Activated naive CD4-positive, alpha-beta T cell treated with anti-CD3 and anti-CD28 coated beads, Interleukin-2, amount 10 ng/mL, durations not matched to agents 7 days and 5 days (primary cell): ENCODE measurements around the gene USP19.

Source experiments
- CTCF ChIA-PET: fragments of 350-600 bp; sonication (Branson Sonifier 250); formaldehyde crosslinking; loops from one replicate; lab custom pipeline; 2021; ENCODE audit warnings: antibody characterized with exemption; lab: Charles Lee
- DNase-seq: peaks from one replicate; pipeline ENCODE4 v3.0.0-alpha.2; 2020
- H3K27ac Mint-ChIP-seq: one replicate; pipeline ENCODE4 v1.8.0; 2021; ENCODE audit warnings: mild to moderate bottlenecking, moderate library complexity, mixed read lengths
- H3K27me3 Mint-ChIP-seq: one replicate; pipeline ENCODE4 v1.8.0; 2021; ENCODE audit warnings: mild to moderate bottlenecking, mixed read lengths
- H3K36me3 Mint-ChIP-seq: one replicate; pipeline ENCODE4 v1.8.0; 2021; ENCODE audit warnings: mixed read lengths
- H3K4me1 Mint-ChIP-seq: one replicate; pipeline ENCODE4 v1.8.0; 2021; ENCODE audit warnings: mixed read lengths
- H3K4me3 Mint-ChIP-seq: one replicate; pipeline ENCODE4 v1.8.0; 2021; ENCODE audit warnings: mild to moderate bottlenecking, moderate library complexity, mixed read lengths
- H3K9me3 Mint-ChIP-seq: one replicate; pipeline ENCODE4 v1.8.0; 2021; ENCODE audit warnings: mixed read lengths

USP19 gene

DNA sequence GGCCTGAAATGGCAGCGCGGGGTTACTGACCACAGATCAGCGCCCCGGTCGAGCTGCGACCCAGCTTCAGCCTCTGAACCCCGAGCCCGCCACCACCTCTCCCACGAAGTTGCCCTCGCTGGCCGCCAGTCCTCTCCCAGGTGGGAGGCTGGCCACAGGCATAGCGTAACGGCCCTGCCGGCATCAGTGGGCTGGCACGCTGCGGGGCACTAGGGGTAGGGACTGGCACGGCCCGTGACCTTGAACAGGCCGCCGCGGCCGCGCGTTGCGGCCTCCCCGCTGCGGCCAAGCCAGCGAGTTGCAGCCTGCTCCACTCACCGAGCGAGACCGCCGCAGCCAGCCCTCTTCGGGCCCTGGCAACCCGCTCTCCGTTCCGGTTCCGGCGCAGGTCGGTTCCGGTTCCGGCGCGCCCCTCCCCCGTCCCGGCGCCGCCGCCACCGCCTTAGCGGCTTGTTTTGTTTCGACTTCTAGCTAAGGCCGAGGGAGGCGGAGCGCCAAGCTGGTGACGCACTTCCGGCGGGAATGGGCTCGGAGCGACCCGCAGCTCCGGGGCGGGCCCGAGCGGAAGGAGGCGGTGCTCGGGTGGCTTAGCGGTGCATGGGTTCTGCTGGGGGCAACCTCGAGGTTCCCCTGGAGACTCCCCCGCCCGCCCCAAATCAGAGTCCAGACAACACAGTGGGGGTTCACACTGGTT, at the start of gene USP19:
TSS of gene USP19 (minus strand) at position 386 of the 694 bp plus-strand sequence. CDS start 1,678 bp downstream, outside the sequence.
- Mint-ChIP-seq H3K27me3 (no peaks in the 10 kb centered on the region), H3K4me3 (peak within 1 kb of the TSS; percentile 87), H3K4me1 (peaks cover 24% of the 10 kb centered on the region), H3K9me3 (no peaks in the 10 kb centered on the region), H3K27ac (peak within 1 kb of the TSS; percentile 92), H3K36me3 (peaks cover 25% of the 10 kb centered on the region)
- CTCF ChIA-PET: interaction anchor here (0.6 to 1.4 kb wide), 4 partner anchors 26 to 351 kb away, joined by 3 to 4 read pairs (median 4); partner anchors contain the start of genes NDUFAF3 and QRICH1
- peak; percentile 96 for DNase-seq

- no peaks in the 10 kb centered on the region for H3K9me3 Mint-ChIP-seq
- H3K27me3 Mint-ChIP-seq: peaks cover 18% of the 10 kb centered on the region
- peak overlapping the region; percentile 84 for H3K4me3 Mint-ChIP-seq
- CTCF ChIA-PET: interaction anchor here (1.4 kb wide), 1 partner anchor 9 kb away, joined by 4 read pairs; no protein-coding TSS in a partner anchor
- no peak for DNase-seq
- peaks cover 21% of the 10 kb centered on the region for H3K36me3 Mint-ChIP-seq
- H3K27ac Mint-ChIP-seq: peak overlapping the region; percentile 88
- peaks cover 48% of the 10 kb centered on the region for H3K4me1 Mint-ChIP-seq
These were observed 46.3 kb upstream of the USP19 start for GRCh38 chr3:49166752-49167556.

GRCh38 chr3:49165771-49166751, 45.4 kb upstream of the USP19 start, which contains the start of gene CCDC71:
Gene CCDC71 (minus strand): TSS chr3:49166331. CDS start chr3:49164208, 2,123 bp downstream.
- DNase-seq: peak; percentile 85
- peak within 1 kb of the TSS; percentile 90 for H3K4me3 Mint-ChIP-seq
- CTCF ChIA-PET: interaction anchor here (1.4 kb wide), 1 partner anchor 8 kb away, joined by 4 read pairs; no protein-coding TSS in a partner anchor
- peaks cover 53% of the 10 kb centered on the region for H3K4me1 Mint-ChIP-seq
- H3K36me3 Mint-ChIP-seq: peaks cover 23% of the 10 kb centered on the region
- peak within 1 kb of the TSS; percentile 88 for H3K27ac Mint-ChIP-seq
- H3K9me3 Mint-ChIP-seq: no peaks in the 10 kb centered on the region
- H3K27me3 Mint-ChIP-seq: peaks cover 12% of the 10 kb centered on the region

DNA sequence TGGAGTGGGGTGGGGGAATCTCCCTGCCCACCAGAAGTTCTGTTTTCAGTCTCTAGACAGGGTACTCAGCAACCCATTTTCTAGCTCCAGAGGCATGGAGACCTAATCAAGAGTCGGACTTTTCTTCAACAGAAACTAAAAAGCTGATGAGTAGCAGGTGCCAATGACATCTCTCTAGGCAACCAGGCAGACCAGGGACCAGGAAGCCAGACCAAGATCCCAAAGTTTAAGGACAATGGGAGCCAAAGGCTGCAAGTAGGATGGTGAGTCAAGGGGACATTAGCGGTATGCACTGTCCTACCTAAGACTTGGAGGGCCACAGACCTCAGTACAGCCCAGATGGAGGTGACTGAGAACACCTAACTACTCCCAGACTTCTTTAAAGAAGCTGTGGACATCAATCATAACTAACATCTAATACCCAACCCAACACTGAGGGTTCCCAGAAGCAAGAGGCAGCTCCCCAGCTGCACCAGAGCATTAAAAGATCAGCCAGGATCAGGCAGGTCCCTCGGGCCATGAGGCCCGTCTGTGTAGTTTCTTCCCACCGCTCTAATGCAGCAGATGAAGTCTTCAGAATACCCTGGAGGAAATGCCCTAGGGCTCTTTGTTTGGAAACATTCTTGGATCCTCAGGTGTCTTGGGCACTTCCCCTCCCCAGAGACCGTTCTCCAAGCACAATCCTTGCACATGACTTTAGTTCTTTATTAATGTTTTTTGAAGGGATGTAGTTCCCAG, 44.5 kb upstream of the USP19 start:
- Mint-ChIP-seq H3K36me3 (peaks cover 23% of the 10 kb centered on the region), H3K9me3 (no peaks in the 10 kb centered on the region), H3K4me1 (peaks cover 49% of the 10 kb centered on the region), H3K27ac (peak overlapping the region; percentile 84), H3K4me3 (peak overlapping the region; percentile 90), H3K27me3 (peaks cover 11% of the 10 kb centered on the region)
- CTCF ChIA-PET: no interaction called here
- DNase-seq: no peak

- no peak overlapping the region for H3K4me3 Mint-ChIP-seq
- peaks cover 7% of the 10 kb centered on the region for H3K27me3 Mint-ChIP-seq
- CTCF ChIA-PET: no interaction called here
- peaks cover 23% of the 10 kb centered on the region for H3K36me3 Mint-ChIP-seq
- no peak overlapping the region for H3K27ac Mint-ChIP-seq
- H3K4me1 Mint-ChIP-seq: peaks cover 47% of the 10 kb centered on the region
- H3K9me3 Mint-ChIP-seq: no peaks in the 10 kb centered on the region
- DNase-seq: no peak
These were observed 43.0 kb upstream of the USP19 start for GRCh38 chr3:49163609-49164008.

GRCh38 chr3:49162751-49163419, 42.3 kb upstream of the USP19 start:
- CTCF ChIA-PET: interaction anchor here (2.1 kb wide), 1 partner anchor 8 kb away, joined by 8 read pairs; the partner anchor contains the start of gene KLHDC8B
- Mint-ChIP-seq H3K4me3 (no peak overlapping the region), H3K4me1 (peaks cover 47% of the 10 kb centered on the region), H3K27ac (no peak overlapping the region), H3K27me3 (peaks cover 2% of the 10 kb centered on the region), H3K9me3 (no peaks in the 10 kb centered on the region), H3K36me3 (peaks cover 23% of the 10 kb centered on the region)
- no peak for DNase-seq

GRCh38 chr3:49161808-49162530, 41.3 kb upstream of the USP19 start:
- Mint-ChIP-seq H3K27me3 (no peaks in the 10 kb centered on the region), H3K36me3 (peaks cover 23% of the 10 kb centered on the region), H3K4me3 (no peak overlapping the region), H3K4me1 (peaks cover 46% of the 10 kb centered on the region), H3K9me3 (no peaks in the 10 kb centered on the region), H3K27ac (no peak overlapping the region)
- DNase-seq: no peak
- CTCF ChIA-PET: interaction anchor here (2.1 kb wide), 1 partner anchor 9 kb away, joined by 8 read pairs; the partner anchor contains the start of gene KLHDC8B

- peaks cover 20% of the 10 kb centered on the region for H3K36me3 Mint-ChIP-seq
- H3K27me3 Mint-ChIP-seq: no peaks in the 10 kb centered on the region
- CTCF ChIA-PET: interaction anchor here (2.1 kb wide), 1 partner anchor 10 kb away, joined by 8 read pairs; the partner anchor contains the start of gene KLHDC8B
These were observed 40.6 kb upstream of the USP19 start for GRCh38 chr3:49161197-49161596.

DNA sequence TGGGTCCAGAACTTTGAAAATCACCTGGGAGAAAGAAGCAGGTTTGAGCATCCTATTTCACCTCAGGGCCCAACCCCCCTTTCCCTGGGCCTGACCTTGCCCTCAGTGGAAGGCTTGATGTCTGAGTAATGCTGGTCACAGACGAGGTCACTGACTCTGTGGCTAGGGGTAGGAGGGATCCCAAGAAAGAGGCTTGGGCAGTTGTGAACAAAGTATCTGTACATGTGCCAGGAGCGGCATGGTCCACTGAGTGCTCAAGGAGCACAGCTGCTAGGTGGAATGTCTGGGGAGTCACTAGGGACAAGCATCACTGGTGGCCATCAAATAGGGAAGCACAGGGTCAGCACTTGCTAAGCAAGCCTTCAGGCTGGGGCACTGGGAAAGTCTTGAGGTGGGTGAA, 38.2 kb upstream of the USP19 start:
- DNase-seq: no peak
- peaks cover 7% of the 10 kb centered on the region for H3K36me3 Mint-ChIP-seq
- CTCF ChIA-PET: interaction anchor here (0.5 to 1.8 kb wide), 5 partner anchors 8 to 286 kb away, joined by 3 to 8 read pairs (median 4); partner anchors contain the start of genes CCDC71 and P4HTM
- no peak overlapping the region for H3K27ac Mint-ChIP-seq
- no peaks in the 10 kb centered on the region for H3K27me3 Mint-ChIP-seq
- H3K4me1 Mint-ChIP-seq: peaks cover 19% of the 10 kb centered on the region
- H3K9me3 Mint-ChIP-seq: no peaks in the 10 kb centered on the region
- H3K4me3 Mint-ChIP-seq: no peak overlapping the region

More at GRCh38 chr3:49161197-49161596, 40.6 kb upstream of the USP19 start:
- peaks cover 39% of the 10 kb centered on the region for H3K4me1 Mint-ChIP-seq
- H3K9me3 Mint-ChIP-seq: no peaks in the 10 kb centered on the region
- no peak for DNase-seq
- no peak overlapping the region for H3K4me3 Mint-ChIP-seq
- no peak overlapping the region for H3K27ac Mint-ChIP-seq

DNA sequence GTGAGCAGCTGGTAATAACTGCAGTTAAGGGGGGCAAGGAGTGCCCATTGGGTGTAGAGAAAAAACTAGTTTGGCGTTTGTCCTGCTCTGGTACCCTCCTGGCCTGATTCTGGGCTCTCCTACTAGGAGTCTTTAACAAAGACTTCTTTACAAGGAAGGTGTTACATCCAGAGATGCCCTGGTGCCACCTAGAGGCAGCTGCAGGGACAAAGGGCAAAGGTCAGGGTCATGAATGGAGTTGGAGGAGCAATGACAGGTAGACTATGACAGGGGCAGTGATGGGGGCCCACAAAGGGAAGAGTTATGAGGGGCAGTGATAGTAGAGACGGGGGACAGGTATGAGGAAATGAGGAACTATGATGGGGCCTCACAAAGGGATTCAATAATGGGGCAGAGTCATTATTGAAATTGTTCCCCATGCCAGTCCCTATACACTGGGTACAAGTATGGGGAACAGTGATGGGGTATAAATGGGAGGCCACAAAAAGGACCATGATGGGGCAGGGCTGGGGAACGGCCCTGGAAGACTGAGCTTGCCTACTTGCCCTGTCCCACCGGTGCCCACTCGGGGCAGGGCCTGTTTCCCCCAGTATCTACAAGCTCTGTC, 37.6 kb upstream of the USP19 start:
- peaks cover 2% of the 10 kb centered on the region for H3K36me3 Mint-ChIP-seq
- no peak overlapping the region for H3K27ac Mint-ChIP-seq
- H3K9me3 Mint-ChIP-seq: no peaks in the 10 kb centered on the region
- peaks cover 15% of the 10 kb centered on the region for H3K4me1 Mint-ChIP-seq
- CTCF ChIA-PET: interaction anchor here (0.5 to 1.8 kb wide), 7 partner anchors 8 to 594 kb away, joined by 3 to 8 read pairs (median 4); partner anchors contain the start of genes CCDC71 and P4HTM
- H3K27me3 Mint-ChIP-seq: no peaks in the 10 kb centered on the region
- DNase-seq: peak; percentile 83
- H3K4me3 Mint-ChIP-seq: no peak overlapping the region

GRCh38 chr3:49157289-49157688, 36.7 kb upstream of the USP19 start:
- no peak overlapping the region for H3K4me3 Mint-ChIP-seq

More at GRCh38 chr3:49157289-49157688, 36.7 kb upstream of the USP19 start:
- no peaks in the 10 kb centered on the region for H3K9me3 Mint-ChIP-seq
- no peaks in the 10 kb centered on the region for H3K27me3 Mint-ChIP-seq
- H3K36me3 Mint-ChIP-seq: peaks cover 2% of the 10 kb centered on the region
- CTCF ChIA-PET: interaction anchor here (0.6 to 1.8 kb wide), 6 partner anchors 9 to 461 kb away, joined by 3 to 6 read pairs (median 4); partner anchors contain the start of gene CCDC71
- H3K4me1 Mint-ChIP-seq: peaks cover 11% of the 10 kb centered on the region
- H3K27ac Mint-ChIP-seq: no peak overlapping the region
- no peak for DNase-seq
